Heart right ventricle (tissue), 16 donors: Measurements from ENCODE around the gene DNAAF1. TPM values are rescaled to one million over a fixed set of nuclear protein-coding genes. Genes with fewer than 3 reads are reported as not detected.

Experiments
- ATAC-seq, 8 donors: fragments of 200-7000 bp; cut with Tn5 transposase; one replicate each; pipeline ENCODE4 v1.9.1; 2020; ENCODE audit warnings: mild to moderate bottlenecking in 8 of 8, moderate library complexity in 8 of 8, moderate number of reproducible peaks in 1 of 8
- DNase-seq, 2 donors: peaks; one replicate each; pipeline ENCODE4 v3.0.0-alpha.2; 2020
- H3K27ac ChIP-seq, 10 donors: fragments of 200-600 bp; sonication (generic) in 2 of 10; one replicate each; pipeline versions ENCODE4 v1.5.0 to v1.8.0; 2020 to 2022; ENCODE audit warnings: mild to moderate bottlenecking in 3 of 10
- H3K27me3 ChIP-seq, 7 donors: fragments of 200-600 bp; one replicate each; pipeline ENCODE4 v1.8.0; 2021 to 2022; ENCODE audit warnings: mild to moderate bottlenecking in 2 of 7
- H3K36me3 ChIP-seq, 9 donors: fragments of 200-600 bp; sonication (generic) in 1 of 9; one replicate each; pipeline versions ENCODE4 v1.5.0 to v1.8.0; 2020 to 2022; ENCODE audit warnings: mild to moderate bottlenecking in 2 of 9
- H3K4me1 ChIP-seq, 9 donors: fragments of 200-600 bp; sonication (generic) in 1 of 9; one replicate each; pipeline versions ENCODE4 v1.5.0 to v1.8.0; 2020 to 2022; ENCODE audit warnings: mild to moderate bottlenecking in 4 of 9
- H3K4me3 ChIP-seq, 10 donors: fragments of 200-600 bp; sonication (generic) in 2 of 10; one replicate each; pipeline versions ENCODE4 v1.5.0 to v1.8.0; 2020 to 2022; ENCODE audit warnings: mild to moderate bottlenecking in 7 of 10, moderate library complexity in 2 of 10
- H3K9me3 ChIP-seq, 11 donors: fragments of 200-600 bp in 10 of 11; sonication (generic) in 2 of 11; one replicate each; pipeline versions ENCODE4 v1.5.0 to v1.8.0; 2013 to 2022; ENCODE audit warnings: mild to moderate bottlenecking in 2 of 11, control low read depth in 1 of 11, moderate library complexity in 1 of 11
- CTCF ChIP-seq, 9 donors: fragments of 200-600 bp; sonication (generic) in 2 of 9; IDR thresholded peaks; one replicate each; pipeline versions ENCODE4 v1.5.0 to v1.8.0; 2021 to 2022; ENCODE audit warnings: antibody characterized with exemption in 9 of 9, mild to moderate bottlenecking in 5 of 9, moderate library complexity in 1 of 9
- WGBS, 2 donors: extraction: QIAGEN DNeasy Blood & Tissue Kit; methylation state at CpG; one replicate each; pipeline ENCODE4 v1.1.7; 2013; ENCODE audit warnings: inconsistent platforms in 1 of 2; 5-methylcytosine and 5-hydroxymethylcytosine counted together
- intact Hi-C, 10 donors: fragments of 100-400 bp; cut with DNase I; formaldehyde crosslinking; loops; one replicate each; pipeline versions ENCODE4 v1.11.1 to v1.14.2; 2022
- polyA plus RNA-seq, 2 donors: library from polyadenylated mRNA; stranded (reverse); fragments of 200-250 nt; gene quantifications; one replicate each; pipeline ENCODE4 v1.2.3, GENCODE V29; 2013
- total RNA-seq, 10 donors: library from RNA; stranded (reverse); fragmentation: NEBNext Ultra II Directional in 3 of 10; extraction: Animal tissue kit (Norgen Biotek cat#: 25700) in 3 of 10; gene quantifications; one replicate each; pipeline versions ENCODE4 v1.2.1 to v1.2.4, GENCODE V29; 2021 to 2023
- donor health status: Arrhythmogenic right ventricular cardiomyopathy.
- donor health status: ischemic (EF 13 %, LVEDD 7.1; RV severe dilation, severe dysfunction).
- donor health status: healthy with polysubstance abuse.
- donor health status: DM: no; HTN: yes; CAD: no.
- donor health status: DM: no; HTN: no; CAD: no.
- donor health status: ischemic (EF 25% LVEDD 6.9; RV normal size, moderate dysfunction).
- donor health status: ischemic (EF 25% LVEDD 5.7; RV mildly dilated, moderate dysfunction).
- donor health status: healthy.
- donor health status: DM: yes; HTN: yes; CAD: no.
- donor health status: Ischemic cardiomyopathy.
- donor health status: ischemic (EF 35%, LVEDD 5.7; RV mildly dilated, moderate dysfunction).
- donor health status: nonischemic (EF 11% LVEDD 7.7; RV severe dilation, severe dysfunction).
- donor health status: DM: yes; HTN: yes; CAD: no.
- donor health status: PGD.
- donor health status: ischemic (EF 29% LVEDD 5.4; RV normal size, mild dysfunction).
- donor health status: nonischemic (EF 23%, LVEDD 6.1; RV moderate dilation, normal function).

DNAAF1 gene
- total and polyA plus RNA-seq, 12 donors, result 0.23 to 2.6 (median 0.33) TPM; not detected in 7

DNA sequence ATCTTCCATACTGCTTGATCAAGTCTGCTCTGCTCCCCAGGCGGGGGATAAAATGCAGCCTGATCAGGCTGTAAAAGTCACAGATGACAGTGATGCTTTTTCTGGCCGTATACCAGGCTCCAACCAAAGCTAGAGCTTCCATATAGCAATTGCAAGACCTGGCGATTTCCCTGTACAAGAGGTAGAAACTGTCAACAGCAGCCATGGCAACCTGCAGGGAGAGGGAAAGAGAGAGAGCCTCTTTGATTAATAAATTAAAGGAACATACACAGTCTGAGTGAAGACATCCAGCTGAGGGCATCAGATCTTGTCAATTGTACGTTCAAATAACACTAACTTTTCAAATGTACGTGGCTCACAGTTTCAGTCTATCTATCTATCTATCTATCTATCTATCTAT, 14.0 kb upstream of the DNAAF1 start:
- Histone ChIP-seq H3K27me3 (no peaks in the 10 kb centered on the region), H3K4me3 (no peak overlapping the region), H3K9me3 (no peaks in the 10 kb centered on the region), H3K36me3 (peaks cover 0 to 59% (median 14%) of the 10 kb centered on the region in 9 donors), H3K4me1 (no peaks in the 10 kb centered on the region), H3K27ac (no peak overlapping the region)
- no peak for DNase-seq
- TF ChIP-seq CTCF (IDR thresholded peaks at IDR 0.05), result no peak
- ATAC-seq, result no peak
- intact Hi-C loops, result no loop called here
- WGBS, 2 donors, result 75 to 78% methylated on average over 5 of the region's 5 CpGs

- Histone ChIP-seq H3K4me1 (peaks cover 0 to 6% (median 0%) of the 10 kb centered on the region in 9 donors), H3K4me3 (no peak overlapping the region), H3K36me3 (peaks cover 0 to 43% (median 14%) of the 10 kb centered on the region in 9 donors), H3K27me3 (no peaks in the 10 kb centered on the region), H3K9me3 (no peaks in the 10 kb centered on the region), H3K27ac (no peak overlapping the region)
- DNase-seq, result no peak
- TF ChIP-seq CTCF (IDR thresholded peaks at IDR 0.05), result no peak
- intact Hi-C loops, result no loop called here
- 88 to 89% methylated on average over 7 of the region's 7 CpGs for WGBS, 2 donors
- ATAC-seq, result no peak
Observed at GRCh38 chr16:84132527-84133285, 12.4 kb upstream of the DNAAF1 start.

GRCh38 chr16:84136331-84137125, 8.6 kb upstream of the DNAAF1 start:
- no peak for DNase-seq
- TF ChIP-seq CTCF (IDR thresholded peaks at IDR 0.05), result no peak
- no peak overlapping the region for H3K27ac ChIP-seq
- peaks cover 0 to 9% (median 0%) of the 10 kb centered on the region in 9 donors for H3K36me3 ChIP-seq
- peaks cover 0 to 22% (median 9%) of the 10 kb centered on the region in 9 donors for H3K4me1 ChIP-seq
- H3K9me3 ChIP-seq, result no peaks in the 10 kb centered on the region
- ATAC-seq, result no peak
- no peaks in the 10 kb centered on the region for H3K27me3 ChIP-seq
- H3K4me3 ChIP-seq, result no peak overlapping the region
- 94% methylated on average over 11 of the region's 11 CpGs for WGBS, 2 donors
- intact Hi-C loops, result no loop called here

GRCh38 chr16:84137287-84137686, 7.8 kb upstream of the DNAAF1 start:
- intact Hi-C loops, result no loop called here
- Histone ChIP-seq H3K36me3 (peaks cover 0 to 9% (median 0%) of the 10 kb centered on the region in 9 donors), H3K27me3 (no peaks in the 10 kb centered on the region), H3K9me3 (no peaks in the 10 kb centered on the region), H3K27ac (no peak overlapping the region), H3K4me3 (no peak overlapping the region), H3K4me1 (peaks cover 0 to 22% (median 9%) of the 10 kb centered on the region in 9 donors)
- no peak for TF ChIP-seq CTCF (IDR thresholded peaks at IDR 0.05)
- ATAC-seq, result peak in 1 of 8 donors; percentile 25
- no peak for DNase-seq
- WGBS, 2 donors, result 87 to 88% methylated on average over 7 to 8 of the region's 8 CpGs
